Loucy (cell line): ENCODE data around the gene CBX2.

Experiments used
- CTCF ChIP-seq: fragments of 200-600 bp; sonication (generic); conservative IDR thresholded peaks from 2 replicates; pipeline ENCODE4 v1.5.1; 2014; ENCODE audit warnings: mild to moderate bottlenecking, antibody characterized with exemption, low read length
- EZH2phosphoT487 ChIP-seq: fragments of 200-600 bp; IDR thresholded peaks from 2 replicates; pipeline ENCODE4 v1.6.1; 2018; ENCODE audit warnings: antibody characterized with exemption, mild to moderate bottlenecking, moderate library complexity, borderline replicate concordance

GRCh38 chr17:79778504-79779083 is 646 bp downstream of the CBX2 start:
- no peak for TF ChIP-seq CTCF
- TF ChIP-seq EZH2phosphoT487 = no peak
